Measurements from ENCODE around the gene TWIST2.

- no peak for TF ChIP-seq POLR2A (IDR thresholded peaks at IDR 0.05)
- TF ChIP-seq CTCF (IDR thresholded peaks at IDR 0.05): no peak
These were observed 4.5 kb downstream of the TWIST2 start for GRCh38 chr2:238852206-238852869.
